ENCODE results near the gene NAA10.

DNA sequence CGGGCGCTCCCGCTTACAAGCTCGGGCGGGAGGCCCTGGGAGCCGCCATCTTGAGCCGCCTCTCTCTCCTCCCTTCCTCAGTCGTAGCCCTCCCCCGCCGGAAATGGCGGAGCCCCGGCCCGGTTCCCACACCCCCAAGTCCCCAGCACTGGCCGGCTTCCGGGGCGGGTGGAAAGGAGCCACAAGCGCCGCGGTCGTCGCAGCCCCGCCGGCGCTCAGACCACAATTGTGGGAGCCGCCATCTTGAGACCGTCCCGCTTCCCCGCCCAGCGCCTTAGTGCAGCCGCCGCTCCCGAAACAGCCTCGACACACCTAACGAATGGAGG is 36.2 kb upstream of the NAA10 start:
- TF ChIP-seq, protein P1, sequence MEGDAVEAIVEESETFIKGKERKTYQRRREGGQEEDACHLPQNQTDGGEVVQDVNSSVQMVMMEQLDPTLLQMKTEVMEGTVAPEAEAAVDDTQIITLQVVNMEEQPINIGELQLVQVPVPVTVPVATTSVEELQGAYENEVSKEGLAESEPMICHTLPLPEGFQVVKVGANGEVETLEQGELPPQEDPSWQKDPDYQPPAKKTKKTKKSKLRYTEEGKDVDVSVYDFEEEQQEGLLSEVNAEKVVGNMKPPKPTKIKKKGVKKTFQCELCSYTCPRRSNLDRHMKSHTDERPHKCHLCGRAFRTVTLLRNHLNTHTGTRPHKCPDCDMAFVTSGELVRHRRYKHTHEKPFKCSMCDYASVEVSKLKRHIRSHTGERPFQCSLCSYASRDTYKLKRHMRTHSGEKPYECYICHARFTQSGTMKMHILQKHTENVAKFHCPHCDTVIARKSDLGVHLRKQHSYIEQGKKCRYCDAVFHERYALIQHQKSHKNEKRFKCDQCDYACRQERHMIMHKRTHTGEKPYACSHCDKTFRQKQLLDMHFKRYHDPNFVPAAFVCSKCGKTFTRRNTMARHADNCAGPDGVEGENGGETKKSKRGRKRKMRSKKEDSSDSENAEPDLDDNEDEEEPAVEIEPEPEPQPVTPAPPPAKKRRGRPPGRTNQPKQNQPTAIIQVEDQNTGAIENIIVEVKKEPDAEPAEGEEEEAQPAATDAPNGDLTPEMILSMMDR (IDR thresholded peaks at IDR 0.05), result no peak
- TF ChIP-seq EP300 (IDR thresholded peaks at IDR 0.05), result peak in 1 of 2 donors; percentile 61

Measured in tibial nerve (tissue), 4 donors.